ENCODE results near the gene RPL13A. TPM values are rescaled to one million over a fixed set of nuclear protein-coding genes. Genes with fewer than 3 reads are reported as not detected.

RPL13A gene
- total and polyA plus RNA-seq, 9 of the 15 experiments (the other 6 are each of a cell fraction or from before 2014, with no cell fraction given) = 1,744 to 5,482 (median 2,949) TPM

GRCh38 chr19:49506575-49507105 is 19.2 kb downstream of the RPL13A start (continued):
- peak; percentile 93 for TF ChIP-seq REST (IDR thresholded peaks at IDR 0.05; ENCODE audit: borderline replicate concordance)
- TF ChIP-seq REST (CRISPR knock-in tag; IDR thresholded peaks at IDR 0.05; ENCODE audit: low read depth) = no peak
- TF ChIP-seq THAP12 (CRISPR knock-in tag; IDR thresholded peaks at IDR 0.05) = no peak
- TF ChIP-seq HCFC1 (IDR thresholded peaks at IDR 0.05; ENCODE audit: low read depth, low read length) = 0 out of 2 replicates have a peak, but pooled peaks have one; percentile 26
- peak; percentile 47; the same call in 1 of the 2 replicates for TF ChIP-seq XRCC5 (IDR thresholded peaks at IDR 0.05; ENCODE audit: low read depth, low read length)
- TF ChIP-seq SPI1 (IDR thresholded peaks at IDR 0.05; ENCODE audit: borderline replicate concordance, low read depth, low read length) = 0 out of 2 replicates have a peak, but pooled peaks have one; percentile 19
- 0 out of 2 replicates have a peak, but pooled peaks have one; percentile 27 for TF ChIP-seq MAX (CRISPR knock-in tag; IDR thresholded peaks at IDR 0.05)
- TF ChIP-seq GTF2A2 (tag; IDR thresholded peaks at IDR 0.05) = no peak
- TF ChIP-seq SOX6 (IDR thresholded peaks at IDR 0.05) = peak; percentile 27; the same call in 1 of the 2 replicates
- no peak for TF ChIP-seq HINFP (tag; conservative IDR thresholded peaks at IDR 0.05; ENCODE audit: low read depth)
- 0 out of 2 replicates have a peak, but pooled peaks have one; percentile 15 for TF ChIP-seq ZNF316 (IDR thresholded peaks at IDR 0.05)
- TF ChIP-seq VEZF1 (CRISPR knock-in tag; IDR thresholded peaks at IDR 0.05) = peak; percentile 47; the same call in 1 of the 2 replicates
- 0 out of 2 replicates have a peak, but pooled peaks have one; percentile 13 for TF ChIP-seq EP400 (IDR thresholded peaks at IDR 0.05)
